Measurements from ENCODE around the gene C19orf25. TPM values are rescaled to one million over a fixed set of nuclear protein-coding genes. Genes with fewer than 3 reads are reported as not detected.
A peak's percentile ranks its signal among the peaks of the same experiment; 100 is the strongest.

The C19orf25 gene
- total RNA-seq, 4 donors from 2014 or later, result 34.3 to 49.6 (median 45.7) TPM

DNA sequence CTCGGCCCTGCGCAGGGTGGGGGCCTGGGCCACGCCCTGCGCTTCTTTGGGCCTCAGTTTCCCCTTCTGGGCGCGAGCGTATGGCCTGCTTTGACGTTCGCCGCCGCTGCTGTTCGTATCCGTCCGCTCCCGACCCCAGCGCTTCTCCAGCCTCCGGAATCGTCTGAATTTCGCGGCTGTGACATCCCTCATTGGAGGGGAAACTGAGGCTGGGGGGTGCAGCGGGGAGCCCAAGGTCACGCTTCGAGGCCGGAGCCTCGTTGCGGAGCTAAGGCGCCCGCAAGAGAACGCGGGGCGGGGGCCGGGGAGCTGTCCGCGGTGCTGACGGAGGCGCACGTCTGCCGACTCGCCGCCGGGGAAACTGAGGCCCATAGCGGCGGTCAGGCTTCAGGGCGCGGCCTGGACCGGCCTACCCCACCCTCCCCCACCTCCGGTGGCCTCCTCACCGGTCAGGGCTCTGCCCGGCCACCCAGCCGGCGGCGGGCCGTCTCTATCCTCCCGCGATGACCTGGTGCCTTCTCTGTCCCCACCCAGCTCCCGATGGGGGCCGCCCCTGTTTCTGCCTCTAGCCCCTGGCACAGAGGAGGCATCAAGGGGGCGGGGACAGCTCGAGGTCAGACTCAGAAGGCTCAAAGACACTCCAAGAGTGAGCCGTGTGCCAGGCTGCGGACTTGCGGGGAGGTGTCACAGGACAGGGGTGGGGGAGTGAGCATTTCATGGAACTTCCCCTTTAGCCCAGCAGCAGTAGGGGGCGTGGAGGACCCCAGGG lies 32.1 kb downstream of the C19orf25 start:
- no peak for DNase-seq (ENCODE audit: low spot score in 2 of 2)
- 4 to 5% methylated on average over 22 to 59 of the region's 63 CpGs for WGBS, 2 donors
- no peak overlapping the region for H3K4me3 ChIP-seq (ENCODE audit: low read depth, poor library complexity, severe bottlenecking)
- intact Hi-C loops (cut with DNase I; ENCODE audit: low total_unique reads), result loop anchor here (5.0 kb wide), 1 partner anchor 170 kb away; the partner anchor contains the start of gene FAM174C
- TF ChIP-seq POLR2A (IDR thresholded peaks at IDR 0.05), result no peak
- TF ChIP-seq, protein P1, sequence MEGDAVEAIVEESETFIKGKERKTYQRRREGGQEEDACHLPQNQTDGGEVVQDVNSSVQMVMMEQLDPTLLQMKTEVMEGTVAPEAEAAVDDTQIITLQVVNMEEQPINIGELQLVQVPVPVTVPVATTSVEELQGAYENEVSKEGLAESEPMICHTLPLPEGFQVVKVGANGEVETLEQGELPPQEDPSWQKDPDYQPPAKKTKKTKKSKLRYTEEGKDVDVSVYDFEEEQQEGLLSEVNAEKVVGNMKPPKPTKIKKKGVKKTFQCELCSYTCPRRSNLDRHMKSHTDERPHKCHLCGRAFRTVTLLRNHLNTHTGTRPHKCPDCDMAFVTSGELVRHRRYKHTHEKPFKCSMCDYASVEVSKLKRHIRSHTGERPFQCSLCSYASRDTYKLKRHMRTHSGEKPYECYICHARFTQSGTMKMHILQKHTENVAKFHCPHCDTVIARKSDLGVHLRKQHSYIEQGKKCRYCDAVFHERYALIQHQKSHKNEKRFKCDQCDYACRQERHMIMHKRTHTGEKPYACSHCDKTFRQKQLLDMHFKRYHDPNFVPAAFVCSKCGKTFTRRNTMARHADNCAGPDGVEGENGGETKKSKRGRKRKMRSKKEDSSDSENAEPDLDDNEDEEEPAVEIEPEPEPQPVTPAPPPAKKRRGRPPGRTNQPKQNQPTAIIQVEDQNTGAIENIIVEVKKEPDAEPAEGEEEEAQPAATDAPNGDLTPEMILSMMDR (IDR thresholded peaks at IDR 0.05), result no peak

- no peak overlapping the region for H3K4me3 ChIP-seq (ENCODE audit: low read depth, poor library complexity, severe bottlenecking)
- no peak for TF ChIP-seq POLR2A (IDR thresholded peaks at IDR 0.05)
- TF ChIP-seq, protein P1 (IDR thresholded peaks at IDR 0.05), result no peak
- intact Hi-C loops (cut with DNase I; ENCODE audit: low total_unique reads), result loop anchor here (5.0 kb wide), 1 partner anchor 169 kb away; the partner anchor contains the start of gene FAM174C
- WGBS, 2 donors, result 2% methylated on average over 32 to 41 of the region's 99 CpGs
- DNase-seq (ENCODE audit: low spot score in 2 of 2), result no peak
These were observed 32.9 kb downstream of the C19orf25 start for GRCh38 chr19:1445932-1446712.

- no peak for TF ChIP-seq POLR2A (IDR thresholded peaks at IDR 0.05)
- TF ChIP-seq, protein P1 (IDR thresholded peaks at IDR 0.05), result no peak
- 2 to 4% methylated on average over 31 to 61 of the region's 70 CpGs for WGBS, 2 donors
- DNase-seq (ENCODE audit: low spot score in 2 of 2), result peak in 1 of 2 donors; percentile 94
- intact Hi-C loops (cut with DNase I; ENCODE audit: low total_unique reads), result loop anchor here (5.0 kb wide), 1 partner anchor 168 kb away; the partner anchor contains the start of gene FAM174C
- H3K4me3 ChIP-seq (ENCODE audit: low read depth, poor library complexity, severe bottlenecking), result no peak overlapping the region
These were observed 33.7 kb downstream of the C19orf25 start for GRCh38 chr19:1445185-1445931.

DNA sequence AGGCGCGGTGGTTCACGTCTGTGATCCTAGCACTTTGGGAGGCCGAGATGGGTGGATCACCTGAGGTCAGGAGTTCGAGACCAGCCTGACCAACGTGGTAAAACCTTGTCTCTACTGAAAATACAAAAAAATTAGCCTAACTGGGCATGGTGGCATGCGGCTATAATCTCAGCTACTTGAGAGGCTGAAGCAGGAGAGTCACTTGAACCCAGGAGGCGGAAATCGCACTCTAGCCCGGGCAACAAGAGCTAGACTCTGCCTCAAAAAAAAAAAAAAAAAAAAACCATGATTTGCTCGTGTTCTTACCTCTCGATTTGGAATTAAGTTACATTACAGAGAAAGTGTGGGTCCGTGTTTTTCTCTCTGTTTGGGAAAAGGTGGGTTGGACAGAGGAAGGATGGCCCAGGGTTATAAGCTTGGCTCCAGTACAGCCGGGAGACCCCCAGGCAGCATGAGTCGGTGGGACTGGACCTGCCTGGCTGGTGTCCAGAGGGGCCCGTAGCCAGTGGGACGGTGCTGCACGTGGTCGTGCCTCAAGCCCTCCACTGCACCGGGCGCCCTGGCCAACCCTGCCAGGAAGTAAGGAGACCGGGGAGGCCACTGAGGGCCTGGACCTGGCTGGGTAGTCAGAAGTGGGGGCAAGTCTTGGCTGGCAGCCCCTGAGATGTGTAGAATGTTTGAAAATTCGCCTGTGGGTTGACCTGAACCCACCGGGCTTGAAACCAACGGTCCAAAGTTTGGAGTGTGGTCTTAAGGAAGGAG lies 37.2 kb downstream of the C19orf25 start:
- intact Hi-C loops (cut with DNase I; ENCODE audit: low total_unique reads), result no loop called here
- DNase-seq (ENCODE audit: low spot score in 2 of 2), result no peak
- TF ChIP-seq, protein P1 (IDR thresholded peaks at IDR 0.05), result no peak
- no peak for TF ChIP-seq POLR2A (IDR thresholded peaks at IDR 0.05)
- 85 to 88% methylated on average over 24 to 25 of the region's 25 CpGs for WGBS, 2 donors
- no peak overlapping the region for H3K4me3 ChIP-seq (ENCODE audit: low read depth, poor library complexity, severe bottlenecking)

DNA sequence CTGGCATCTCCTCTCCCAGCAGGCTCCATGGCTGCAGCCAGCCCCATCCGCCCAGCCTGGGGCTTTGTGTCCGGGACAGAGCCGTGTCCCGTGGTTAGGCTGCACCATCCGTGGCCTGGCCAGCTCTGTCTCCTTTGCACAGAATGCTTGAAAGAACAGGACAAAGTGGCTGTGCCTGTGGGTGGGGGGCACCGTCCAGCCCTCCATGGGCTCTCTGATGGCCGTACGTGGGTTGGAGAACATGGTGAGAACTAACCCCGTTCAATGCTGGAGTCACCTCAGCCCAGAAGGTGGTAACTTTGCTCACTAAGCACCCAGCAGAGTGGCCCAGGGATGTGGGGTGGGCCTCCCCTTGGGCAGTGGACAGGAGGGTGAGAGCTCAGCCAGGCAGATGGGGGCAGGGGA lies 38.0 kb downstream of the C19orf25 start:
- no peak overlapping the region for H3K4me3 ChIP-seq (ENCODE audit: low read depth, poor library complexity, severe bottlenecking)
- TF ChIP-seq POLR2A (IDR thresholded peaks at IDR 0.05), result no peak
- TF ChIP-seq, protein P1 (IDR thresholded peaks at IDR 0.05), result no peak
- no peak for DNase-seq (ENCODE audit: low spot score in 2 of 2)
- 83 to 92% methylated on average over 9 of the region's 9 CpGs for WGBS, 2 donors
- intact Hi-C loops (cut with DNase I; ENCODE audit: low total_unique reads), result no loop called here
